OCI-LY1 (cell line): ENCODE measurements around the gene RPE65.

ENCODE experiments used
- CTCF ChIP-seq: fragments of 200-600 bp; sonication (generic), shearing (Covaris generic); IDR thresholded peaks from 2 replicates; pipeline ENCODE4 v1.5.1; 2017; ENCODE audit warnings: mild to moderate bottlenecking, antibody characterized with exemption, low read length, moderate library complexity, mixed read lengths
- EZH2 ChIP-seq: fragments of 200-600 bp; sonication (generic), shearing (Covaris generic); IDR thresholded peaks from 2 replicates; pipeline ENCODE4 v1.8.0; 2017; ENCODE audit warnings: borderline replicate concordance, mixed run types, mild to moderate bottlenecking, antibody characterized with exemption, low read length, moderate library complexity, mixed read lengths

- TF ChIP-seq CTCF = no peak
- TF ChIP-seq EZH2 = no peak
These were observed 23.2 kb downstream of the RPE65 start for GRCh38 chr1:68426594-68426993.
